ENCODE results near the gene STPG1.

DNA sequence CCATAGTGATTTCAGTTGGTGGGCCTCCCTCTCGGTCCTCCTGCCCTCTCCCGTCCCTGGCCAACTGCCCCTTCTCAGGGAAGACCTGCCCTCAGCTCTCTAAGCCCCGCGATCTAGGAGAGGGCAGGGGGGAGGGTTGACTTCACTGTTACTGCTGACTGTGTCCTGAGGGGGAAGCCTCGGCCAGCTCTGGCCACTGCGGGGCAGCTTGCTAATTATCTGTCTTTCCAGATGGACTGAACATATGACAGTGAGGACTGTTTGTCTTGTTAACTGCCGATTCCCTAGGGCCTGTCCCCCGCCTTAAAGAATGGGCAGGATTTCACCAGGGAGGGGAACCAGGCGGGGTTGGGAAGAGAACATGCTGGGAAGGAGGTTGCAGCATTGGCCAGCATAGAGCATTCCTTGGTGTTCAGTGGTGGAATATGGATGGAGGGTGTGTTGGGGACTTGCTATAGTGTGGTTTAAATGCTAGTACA is 24.9 kb upstream of the STPG1 start:
- TF ChIP-seq, protein P1, sequence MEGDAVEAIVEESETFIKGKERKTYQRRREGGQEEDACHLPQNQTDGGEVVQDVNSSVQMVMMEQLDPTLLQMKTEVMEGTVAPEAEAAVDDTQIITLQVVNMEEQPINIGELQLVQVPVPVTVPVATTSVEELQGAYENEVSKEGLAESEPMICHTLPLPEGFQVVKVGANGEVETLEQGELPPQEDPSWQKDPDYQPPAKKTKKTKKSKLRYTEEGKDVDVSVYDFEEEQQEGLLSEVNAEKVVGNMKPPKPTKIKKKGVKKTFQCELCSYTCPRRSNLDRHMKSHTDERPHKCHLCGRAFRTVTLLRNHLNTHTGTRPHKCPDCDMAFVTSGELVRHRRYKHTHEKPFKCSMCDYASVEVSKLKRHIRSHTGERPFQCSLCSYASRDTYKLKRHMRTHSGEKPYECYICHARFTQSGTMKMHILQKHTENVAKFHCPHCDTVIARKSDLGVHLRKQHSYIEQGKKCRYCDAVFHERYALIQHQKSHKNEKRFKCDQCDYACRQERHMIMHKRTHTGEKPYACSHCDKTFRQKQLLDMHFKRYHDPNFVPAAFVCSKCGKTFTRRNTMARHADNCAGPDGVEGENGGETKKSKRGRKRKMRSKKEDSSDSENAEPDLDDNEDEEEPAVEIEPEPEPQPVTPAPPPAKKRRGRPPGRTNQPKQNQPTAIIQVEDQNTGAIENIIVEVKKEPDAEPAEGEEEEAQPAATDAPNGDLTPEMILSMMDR (IDR thresholded peaks at IDR 0.05; ENCODE audit: insufficient read depth, low read length) = no peak
- TF ChIP-seq, protein P2, sequence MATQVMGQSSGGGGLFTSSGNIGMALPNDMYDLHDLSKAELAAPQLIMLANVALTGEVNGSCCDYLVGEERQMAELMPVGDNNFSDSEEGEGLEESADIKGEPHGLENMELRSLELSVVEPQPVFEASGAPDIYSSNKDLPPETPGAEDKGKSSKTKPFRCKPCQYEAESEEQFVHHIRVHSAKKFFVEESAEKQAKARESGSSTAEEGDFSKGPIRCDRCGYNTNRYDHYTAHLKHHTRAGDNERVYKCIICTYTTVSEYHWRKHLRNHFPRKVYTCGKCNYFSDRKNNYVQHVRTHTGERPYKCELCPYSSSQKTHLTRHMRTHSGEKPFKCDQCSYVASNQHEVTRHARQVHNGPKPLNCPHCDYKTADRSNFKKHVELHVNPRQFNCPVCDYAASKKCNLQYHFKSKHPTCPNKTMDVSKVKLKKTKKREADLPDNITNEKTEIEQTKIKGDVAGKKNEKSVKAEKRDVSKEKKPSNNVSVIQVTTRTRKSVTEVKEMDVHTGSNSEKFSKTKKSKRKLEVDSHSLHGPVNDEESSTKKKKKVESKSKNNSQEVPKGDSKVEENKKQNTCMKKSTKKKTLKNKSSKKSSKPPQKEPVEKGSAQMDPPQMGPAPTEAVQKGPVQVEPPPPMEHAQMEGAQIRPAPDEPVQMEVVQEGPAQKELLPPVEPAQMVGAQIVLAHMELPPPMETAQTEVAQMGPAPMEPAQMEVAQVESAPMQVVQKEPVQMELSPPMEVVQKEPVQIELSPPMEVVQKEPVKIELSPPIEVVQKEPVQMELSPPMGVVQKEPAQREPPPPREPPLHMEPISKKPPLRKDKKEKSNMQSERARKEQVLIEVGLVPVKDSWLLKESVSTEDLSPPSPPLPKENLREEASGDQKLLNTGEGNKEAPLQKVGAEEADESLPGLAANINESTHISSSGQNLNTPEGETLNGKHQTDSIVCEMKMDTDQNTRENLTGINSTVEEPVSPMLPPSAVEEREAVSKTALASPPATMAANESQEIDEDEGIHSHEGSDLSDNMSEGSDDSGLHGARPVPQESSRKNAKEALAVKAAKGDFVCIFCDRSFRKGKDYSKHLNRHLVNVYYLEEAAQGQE (IDR thresholded peaks at IDR 0.05; ENCODE audit: insufficient replicate concordance, low read depth) = no peak
